ENCODE measurements around the gene COG2. TPM values are rescaled to one million over a fixed set of nuclear protein-coding genes. Genes with fewer than 3 reads are reported as not detected.

Gene COG2
- total and polyA plus RNA-seq, 2 of the 8 experiments (the other 6 are each of a cell fraction or from before 2014, with no cell fraction given) = 10.3 to 36.7 TPM

DNA sequence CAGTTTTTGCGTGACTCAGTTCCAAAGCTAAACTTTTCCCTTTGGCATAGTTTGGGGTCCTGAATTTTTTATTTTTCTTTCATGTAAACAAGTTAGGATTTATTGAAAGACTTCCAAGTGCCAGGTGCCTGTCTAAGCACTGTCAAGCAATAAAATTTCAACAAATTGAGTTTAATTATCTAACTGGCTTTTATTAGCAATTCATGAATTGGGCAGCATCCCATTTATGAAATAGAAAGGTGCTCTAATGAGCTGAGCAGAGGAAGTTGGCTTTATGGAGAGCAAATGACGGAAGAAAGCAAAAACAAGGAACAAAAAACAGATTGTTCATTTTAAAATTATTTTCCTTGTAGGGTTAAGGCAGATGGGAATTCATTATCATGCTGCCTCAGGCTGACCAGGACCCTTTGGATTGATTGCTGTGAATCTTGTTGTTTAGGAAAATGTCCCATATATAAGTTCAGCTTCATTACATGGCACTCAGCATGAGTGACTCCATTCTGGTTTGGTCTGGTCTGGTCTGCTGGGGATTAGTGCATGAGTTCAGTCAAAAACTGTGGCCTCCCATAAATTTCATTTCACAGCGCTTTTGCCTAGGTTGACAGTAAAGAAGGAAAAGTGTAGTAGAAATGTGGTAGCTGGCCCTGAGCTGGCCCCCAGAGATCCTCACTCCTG, 21.5 kb upstream of the COG2 start:
- DNase-seq (ENCODE audit: low read depth in 1 of 2, low spot score in 2 of 2) (no peak), FAIRE-seq (no peak)
- Histone ChIP-seq H3K14ac (ENCODE audit: insufficient read length) (no peak overlapping the region), H3K9me3 (ENCODE audit: insufficient read depth in 2 of 2, low read depth in 1 of 2, low read length in 1 of 2) (no peaks in the 10 kb centered on the region; a peak in 1 of 4 replicates), H3K23me2 (ENCODE audit: low read depth, low read length) (no peaks in the 10 kb centered on the region), H2BK12ac (ENCODE audit: low read depth, low read length) (no peak overlapping the region), H3K4me1 (replicated peaks in 1 of 4; ENCODE audit: control insufficient read depth in 3 of 4, insufficient read depth in 4 of 4, low read length in 3 of 4) (no peaks in the 10 kb centered on the region; a peak in 2 of 7 replicates), H2BK20ac (ENCODE audit: low read length) (no peak overlapping the region), H3K4ac (replicated peaks; ENCODE audit: insufficient read length, low read depth, low read length) (no peak overlapping the region), H3K56ac (replicated peaks; ENCODE audit: insufficient read length, low read depth, low read length) (no peak overlapping the region), H3K79me2 (ENCODE audit: control insufficient read depth in 1 of 2, insufficient read depth in 2 of 2, low read length in 2 of 2) (no peaks in the 10 kb centered on the region), H4K91ac (replicated peaks; ENCODE audit: insufficient read length, low read length) (no peak overlapping the region), H3K36me3 (ENCODE audit: control insufficient read depth in 2 of 4, insufficient read depth in 4 of 4, low read length in 3 of 4) (no peaks in the 10 kb centered on the region), H3K9ac (replicated peaks in 1 of 4; ENCODE audit: extremely low read depth in 1 of 4, low read depth in 3 of 4, low read length in 3 of 4) (no peak overlapping the region), H3K79me1 (ENCODE audit: low read depth, low read length) (no peaks in the 10 kb centered on the region), H3K23ac (ENCODE audit: insufficient read length) (no peak overlapping the region), H3K18ac (ENCODE audit: extremely low read depth, low read length) (no peak overlapping the region), H3K27ac (ENCODE audit: low read depth, low read length) (no peak overlapping the region), H2AK5ac (ENCODE audit: low read depth, low read length) (no peak overlapping the region), H3K4me3 (ENCODE audit: extremely low read depth in 1 of 4, insufficient read depth in 2 of 4, low read depth in 3 of 4, low read length in 4 of 4) (no peak overlapping the region), H2BK120ac (replicated peaks; ENCODE audit: low read depth, low read length) (peak overlapping the region; percentile 79), H2BK15ac (ENCODE audit: low read length) (no peak overlapping the region), H3K4me2 (ENCODE audit: insufficient read depth in 1 of 2, low read depth in 2 of 2, low read length in 2 of 2) (no peak overlapping the region), H4K5ac (ENCODE audit: insufficient read length, low read depth, low read length) (no peak overlapping the region), H2AFZ (ENCODE audit: low read length) (no peak overlapping the region), H2BK5ac (ENCODE audit: low read depth, low read length) (no peak overlapping the region), H4K20me1 (replicated peaks in 1 of 2; ENCODE audit: control insufficient read depth in 1 of 2, insufficient read depth in 2 of 2, low read length in 2 of 2) (no peaks in the 10 kb centered on the region), H3K27me3 (replicated peaks in 1 of 4; ENCODE audit: control insufficient read depth in 3 of 4, extremely low read depth in 1 of 4, insufficient read depth in 3 of 4, low read length in 3 of 4) (no peaks in the 10 kb centered on the region), H4K8ac (ENCODE audit: extremely low read depth, insufficient read depth, low read length) (no peak overlapping the region)
- CTCF ChIA-PET (ENCODE audit: partially characterized antibody) = interaction anchor here (1.0 to 1.7 kb wide), 2 partner anchors 10 to 39 kb away, joined by 3 to 5 read pairs; no protein-coding TSS in a partner anchor
- no peak for TF ChIP-seq HDAC6 (IDR thresholded peaks at IDR 0.05; ENCODE audit: low read depth, low read length)
- TF ChIP-seq PHF8 (conservative IDR thresholded peaks at IDR 0.05; ENCODE audit: low read depth, low read length) = no peak
- no peak for TF ChIP-seq RAD21 (IDR thresholded peaks at IDR 0.05 in 1 of 2, conservative IDR thresholded peaks at IDR 0.05 in 1 of 2; ENCODE audit: low read depth in 2 of 2, low read length in 2 of 2)
- POLR2A ChIA-PET (ENCODE audit: partially characterized antibody) = no interaction called here
- WGBS, 2 experiments (ENCODE audit: extremely low coverage in 1 of 2, insufficient coverage in 1 of 2, insufficient read length in 1 of 2, insufficient replicate concordance in 2 of 2, low coverage in 1 of 2, low lambda C conversion rate in 2 of 2, missing lambda C conversion rate in 1 of 2) = 85% methylated on average over 3 of the region's 3 CpGs; no CpG with 5 or more reads in 1 of the 2 experiments

Measured in H1 (cell line).